ENCODE data around the gene ARL15.

The ARL15 gene

GRCh38 chr5:54148067-54148845, 162.1 kb downstream of the ARL15 start:
- no peak for DNase-seq (ENCODE audit: low spot score)

GRCh38 chr5:54146916-54147315, 163.5 kb downstream of the ARL15 start:
- no peak for DNase-seq (ENCODE audit: low spot score)

GRCh38 chr5:54146390-54146789, 164.0 kb downstream of the ARL15 start:
- no peak for DNase-seq (ENCODE audit: low spot score)

GRCh38 chr5:54140247-54140840, 170.0 kb downstream of the ARL15 start:
- DNase-seq (ENCODE audit: low spot score) = no peak

GRCh38 chr5:54136516-54137440, 173.6 kb downstream of the ARL15 start:
- DNase-seq (ENCODE audit: low spot score) = no peak

- no peak for DNase-seq (ENCODE audit: low spot score)
Measured at GRCh38 chr5:54135042-54135441, 175.3 kb downstream of the ARL15 start.

- no peak for DNase-seq (ENCODE audit: low spot score)
Measured at GRCh38 chr5:54133917-54134316, 176.5 kb downstream of the ARL15 start.

- no peak for DNase-seq (ENCODE audit: low spot score)
Measured at GRCh38 chr5:54120473-54120872, 189.9 kb downstream of the ARL15 start.

- DNase-seq (ENCODE audit: low spot score) = no peak
Measured at GRCh38 chr5:54117957-54118356, 192.4 kb downstream of the ARL15 start.

- peak; percentile 6 for DNase-seq (ENCODE audit: low spot score)
Measured at GRCh38 chr5:54115735-54116403, 194.5 kb downstream of the ARL15 start.

GRCh38 chr5:54113060-54113459, 197.3 kb downstream of the ARL15 start:
- no peak for DNase-seq (ENCODE audit: low spot score)

- no peak for DNase-seq (ENCODE audit: low spot score)
Measured at GRCh38 chr5:54109626-54110330, 200.6 kb downstream of the ARL15 start.

GRCh38 chr5:54108136-54108535, 202.2 kb downstream of the ARL15 start:
- DNase-seq (ENCODE audit: low spot score) = no peak

GRCh38 chr5:54103871-54104270, 206.5 kb downstream of the ARL15 start:
- no peak for DNase-seq (ENCODE audit: low spot score)

GRCh38 chr5:54098267-54098666, 212.1 kb downstream of the ARL15 start:
- no peak for DNase-seq (ENCODE audit: low spot score)

GRCh38 chr5:54095969-54096368, 214.4 kb downstream of the ARL15 start:
- DNase-seq (ENCODE audit: low spot score) = no peak

GRCh38 chr5:54094706-54095105, 215.7 kb downstream of the ARL15 start:
- no peak for DNase-seq (ENCODE audit: low spot score)

GRCh38 chr5:54093861-54094260, 216.5 kb downstream of the ARL15 start:
- DNase-seq (ENCODE audit: low spot score) = no peak

- no peak for DNase-seq (ENCODE audit: low spot score)
Measured at GRCh38 chr5:54093081-54093492, 217.3 kb downstream of the ARL15 start.

- DNase-seq (ENCODE audit: low spot score) = no peak
Measured at GRCh38 chr5:54091307-54092130, 218.9 kb downstream of the ARL15 start.

Measured in AG08396 (cell line).